Stimulated activated CD4-positive, alpha-beta T cell treated with anti-CD3 and anti-CD28 coated beads, Interleukin-12 subunit alpha, Interleukin-12 subunit beta, amount 100 ng/mL, for 24 hours (primary cell): ENCODE results near the gene CPED1.
"Not testable (repeated sequence)": the region's sequence is repeated elsewhere in the genome, so short reads cannot be mapped to it uniquely, and the experiment has no call there.

Experiments used
- DNase-seq, 2 experiments: peaks; one replicate each; pipeline ENCODE4 v3.0.0-alpha.2; 2020; ENCODE audit warnings: low read depth in 2 of 2

The CPED1 gene

DNA sequence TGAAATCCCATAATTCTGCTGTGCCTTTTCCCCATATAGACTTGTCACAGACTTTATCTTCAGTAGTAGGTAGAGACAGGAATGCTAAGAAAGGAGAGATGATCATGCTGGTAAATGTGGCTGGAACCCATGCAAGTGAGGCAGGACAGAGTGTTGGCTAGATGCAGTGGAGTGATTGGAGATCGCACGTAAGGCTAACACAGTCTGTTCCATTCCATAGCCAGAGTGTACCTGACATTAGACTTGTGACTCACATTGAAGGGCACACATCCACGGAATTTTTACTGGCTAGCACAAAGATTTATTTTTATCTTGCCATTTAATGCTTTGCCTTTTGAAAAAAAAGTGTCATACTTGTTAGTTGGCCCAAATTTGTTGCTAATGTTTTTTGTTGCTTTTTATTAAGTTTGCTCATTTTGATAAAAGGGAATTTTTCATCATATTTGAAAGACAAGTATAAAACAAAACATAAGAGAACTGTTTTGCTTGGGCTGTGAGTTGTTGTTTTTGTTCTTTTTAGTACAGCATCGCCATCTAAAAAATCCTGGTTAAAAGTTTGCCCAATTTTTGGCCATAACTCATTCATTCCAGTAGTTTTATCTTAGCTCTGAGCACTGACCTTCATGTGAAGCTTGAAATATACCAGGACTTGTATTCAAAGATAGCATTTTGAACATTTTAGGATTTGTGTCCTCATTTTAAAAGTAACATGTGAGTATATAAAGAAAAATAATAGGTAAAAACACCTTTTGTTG lies 81.0 kb downstream of the CPED1 start:
- no peak for DNase-seq

DNA sequence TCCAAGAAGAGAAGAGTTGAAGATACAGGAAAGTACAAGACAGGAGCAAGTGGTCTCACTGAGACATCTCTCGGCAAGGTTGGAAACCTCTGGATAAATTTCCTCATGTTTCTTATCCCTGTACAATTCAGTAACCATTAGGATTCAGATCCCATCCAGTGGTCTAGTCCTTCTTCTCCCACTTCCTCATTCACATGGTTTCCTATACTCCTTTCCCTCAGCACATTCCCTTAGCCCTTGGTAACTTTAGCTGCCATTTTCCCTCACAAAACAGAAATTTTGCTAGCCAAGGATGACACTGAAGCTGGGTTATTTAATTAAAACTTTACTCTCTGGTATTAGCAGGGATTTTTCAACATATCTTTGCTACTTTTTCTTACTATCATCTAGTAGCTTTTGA lies 82.6 kb downstream of the CPED1 start:
- DNase-seq: no peak

DNA sequence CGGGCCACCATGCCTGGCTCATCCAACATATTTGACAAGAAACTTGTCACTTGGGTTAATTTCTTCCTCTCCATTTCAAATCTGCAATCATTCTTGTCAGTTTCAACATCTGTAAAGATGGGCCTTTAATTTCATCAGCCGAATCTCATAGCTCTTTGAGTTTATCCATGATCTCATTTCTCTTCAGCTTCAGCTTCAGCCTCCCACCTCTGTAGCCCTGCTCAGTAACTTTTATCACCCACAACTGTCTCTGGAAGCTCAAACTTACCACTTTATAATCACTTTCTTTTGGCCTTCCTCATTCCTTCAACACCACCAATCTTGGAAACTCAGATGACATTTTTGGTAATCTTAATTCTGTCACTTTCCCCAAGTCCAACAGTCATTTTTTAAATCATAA lies 83.2 kb downstream of the CPED1 start:
- no peak for DNase-seq

DNA sequence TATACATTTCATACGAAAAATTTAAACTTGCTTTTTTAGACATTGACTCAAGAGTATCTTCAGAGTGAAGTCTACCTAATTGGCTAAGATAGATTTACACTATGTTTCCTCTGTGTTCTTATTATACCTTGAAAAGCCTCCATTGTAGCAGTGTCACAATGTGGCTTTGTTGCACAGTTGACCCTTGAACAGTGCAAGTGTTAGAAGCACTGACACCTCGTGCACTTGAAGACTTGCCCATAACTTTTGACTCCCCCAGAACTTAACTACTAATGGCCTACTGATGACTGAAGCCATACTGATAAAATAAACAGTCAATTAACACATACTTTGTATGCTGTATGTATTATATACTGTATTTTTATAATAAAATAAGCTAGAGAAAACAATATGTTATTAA lies 84.3 kb downstream of the CPED1 start:
- DNase-seq: no peak

DNA sequence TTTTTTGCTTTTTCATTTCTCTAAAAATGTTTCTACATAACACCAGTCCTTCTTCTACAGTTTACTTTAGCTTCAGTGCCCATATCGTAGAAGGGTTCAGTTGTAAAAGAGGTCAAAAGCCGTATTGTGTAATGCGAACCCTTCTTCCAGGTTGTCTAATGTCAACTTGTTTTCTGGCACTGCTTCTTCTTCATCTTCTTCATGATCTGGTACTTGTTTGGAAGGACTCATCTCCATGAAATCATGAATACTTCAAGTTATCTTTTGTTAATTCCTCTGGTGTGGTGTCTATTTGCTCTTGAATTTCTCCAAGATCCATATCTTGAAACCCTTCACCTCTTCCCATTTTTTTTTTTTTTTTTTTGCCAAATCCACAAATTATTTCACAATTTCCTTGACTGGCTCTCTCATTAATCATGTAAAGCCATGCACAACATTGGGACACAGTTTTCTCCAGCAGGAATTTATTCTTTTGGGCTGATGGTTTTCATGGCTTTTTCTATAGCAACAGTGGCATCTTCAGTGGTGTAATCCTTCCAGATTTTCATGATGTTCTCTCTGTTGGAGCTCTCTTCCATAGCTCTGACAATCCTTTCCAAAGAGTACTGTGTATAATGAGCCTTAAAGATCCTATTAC lies 85.1 kb downstream of the CPED1 start:
- DNase-seq: no peak

DNA sequence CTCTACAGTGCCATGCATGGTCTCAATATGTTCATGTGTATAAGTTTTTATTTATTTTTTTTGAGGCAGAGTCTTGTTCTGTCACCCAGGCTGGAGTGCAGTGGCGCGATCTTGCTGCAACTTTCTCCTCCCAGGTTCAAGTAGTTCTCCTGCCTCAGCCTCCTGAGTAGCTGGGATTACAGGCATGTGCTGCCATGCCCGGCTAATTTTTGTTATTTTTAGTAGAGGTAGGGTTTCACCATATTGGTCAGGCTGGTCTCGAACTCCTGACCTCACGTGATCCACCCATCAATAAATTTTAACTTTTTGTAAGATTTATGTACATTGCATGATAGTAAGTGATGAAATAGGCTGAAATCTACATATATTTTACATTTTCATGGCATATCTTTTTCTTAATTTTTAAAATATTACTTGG lies 86.9 kb downstream of the CPED1 start:
- DNase-seq: not testable (repeated sequence)

DNA sequence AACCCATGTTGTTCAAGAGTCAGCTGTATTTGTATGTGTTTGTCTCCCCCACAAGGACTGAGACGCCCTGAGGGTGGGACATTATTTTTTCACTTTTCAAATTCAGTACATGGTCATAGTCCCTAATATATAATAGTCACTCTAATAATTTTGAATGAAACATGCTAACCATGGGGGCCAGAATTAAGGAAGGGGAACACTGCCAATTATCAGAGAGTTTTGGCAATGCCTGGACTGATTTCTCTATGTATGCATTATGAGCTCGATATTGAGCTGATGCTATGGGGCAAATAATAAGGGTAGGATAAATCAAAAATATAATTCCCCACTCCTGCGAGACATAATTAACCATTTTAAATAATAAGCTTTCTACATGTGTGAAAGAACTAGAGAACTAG lies 87.4 kb downstream of the CPED1 start:
- DNase-seq: no peak

DNA sequence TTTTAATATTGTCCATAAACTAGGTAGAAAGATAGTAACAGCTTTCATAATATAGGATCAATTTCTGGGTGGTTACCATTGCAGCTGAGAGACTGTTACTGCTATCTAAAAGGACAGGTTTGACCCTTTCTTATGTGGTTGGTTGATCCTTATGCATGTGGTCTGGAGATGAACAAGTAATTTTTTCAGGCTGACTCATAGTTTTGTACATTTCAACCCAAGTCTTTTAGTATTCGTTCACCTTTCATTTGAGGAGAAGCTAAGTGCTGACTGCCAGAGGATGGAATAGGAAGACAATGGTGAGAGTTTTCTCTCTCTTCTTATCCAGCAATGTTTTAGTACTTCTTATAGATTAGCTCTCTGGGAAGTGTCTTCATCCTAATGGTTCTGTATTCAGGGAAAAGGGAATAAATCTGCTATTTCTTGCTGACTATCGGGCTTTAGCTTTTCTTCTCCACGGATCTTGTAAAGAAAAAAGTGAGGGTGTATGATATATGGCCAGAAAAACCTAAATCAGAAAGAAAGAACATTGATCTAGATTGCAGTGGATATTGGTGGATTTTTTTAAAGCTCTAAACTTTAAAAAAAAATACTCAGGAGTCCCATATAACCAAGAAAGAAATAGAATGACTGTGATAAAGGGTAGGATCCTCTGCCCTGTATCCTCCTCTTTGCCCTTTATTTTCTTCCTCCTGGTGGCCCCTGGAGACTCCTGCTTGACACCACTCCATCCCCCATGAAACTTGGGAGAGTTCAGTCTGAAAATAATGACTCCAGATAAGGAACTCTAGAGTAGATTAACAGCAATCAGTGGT lies 88.0 kb downstream of the CPED1 start:
- DNase-seq: no peak

DNA sequence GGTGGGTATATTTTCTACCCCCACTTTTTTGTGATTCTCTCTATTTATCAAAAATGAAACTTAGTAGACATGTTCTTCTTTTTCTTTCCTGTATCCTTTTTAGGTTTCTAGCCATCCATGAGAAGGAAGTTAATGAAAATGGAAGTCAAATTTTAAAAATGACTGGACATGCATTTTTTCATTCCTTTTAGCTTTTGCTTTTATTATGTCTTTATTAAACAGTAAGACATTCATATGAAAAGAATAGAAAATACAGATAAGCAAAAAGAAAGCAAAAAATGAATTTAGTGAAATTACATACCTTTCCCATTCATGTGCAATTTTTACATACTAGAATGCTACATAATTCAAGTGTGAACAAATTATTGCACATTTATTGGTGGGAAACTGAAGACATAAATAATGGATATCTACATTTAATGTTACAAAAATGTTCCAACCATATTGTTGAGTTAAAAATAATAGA lies 88.7 kb downstream of the CPED1 start:
- DNase-seq: no peak

DNA sequence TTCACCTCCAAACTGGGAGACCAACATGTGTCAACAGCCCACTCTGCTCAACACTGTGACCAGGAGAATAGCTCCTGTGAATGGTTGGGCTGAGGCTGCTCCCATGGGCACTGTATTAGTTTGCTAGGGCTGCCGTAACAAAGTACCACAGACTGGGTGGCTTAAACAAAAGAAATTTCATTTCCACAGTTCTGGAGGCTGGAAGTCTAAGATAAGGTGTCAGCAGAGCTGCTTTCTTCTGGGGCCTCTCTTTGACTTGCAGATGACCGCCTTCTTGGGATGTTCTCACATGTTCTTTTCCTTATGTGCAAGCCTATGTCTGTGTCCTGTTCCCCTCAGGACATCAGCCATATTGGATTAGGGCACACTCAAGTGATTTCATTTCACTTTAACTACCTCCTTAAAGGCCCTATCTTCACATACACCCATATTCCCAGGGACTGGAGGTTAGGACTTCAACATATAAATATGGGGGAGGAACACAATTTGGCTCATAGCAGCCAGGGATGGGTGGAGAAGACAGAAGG lies 90.3 kb downstream of the CPED1 start:
- no peak for DNase-seq

DNA sequence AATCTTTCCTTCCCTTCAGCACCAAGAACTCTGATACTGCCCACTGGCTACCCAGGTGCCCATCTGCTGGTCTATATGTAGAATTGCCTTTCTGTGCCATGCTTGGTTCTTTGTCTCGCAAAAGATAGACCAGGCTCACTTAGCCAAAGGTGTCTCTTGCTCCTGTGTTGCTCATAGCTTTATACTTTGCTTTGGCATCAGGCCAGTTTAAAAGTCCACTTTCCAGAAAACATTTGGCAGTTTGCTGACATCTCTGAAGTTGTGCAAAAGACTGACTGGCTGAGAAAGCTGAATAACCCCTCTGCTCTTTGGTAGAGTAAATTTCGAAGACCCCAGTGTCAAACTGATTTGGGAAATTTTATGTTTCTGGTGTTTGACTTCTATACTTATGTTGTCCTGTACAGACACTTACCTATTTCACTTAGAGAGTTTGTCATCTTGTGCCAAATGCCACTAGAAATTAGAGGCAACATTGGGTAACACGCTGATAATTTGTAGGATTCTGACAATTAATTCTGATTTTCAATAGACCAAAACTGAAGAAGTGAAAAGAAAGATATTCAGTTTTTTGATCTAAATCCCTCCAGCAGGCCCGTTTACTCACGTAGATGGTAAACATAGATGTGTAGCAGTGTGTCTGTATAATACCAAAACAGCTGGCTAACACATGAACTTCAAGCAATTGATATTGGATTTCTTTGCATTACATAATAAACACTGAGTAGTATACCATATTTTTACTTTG lies 91.1 kb downstream of the CPED1 start:
- no peak for DNase-seq

DNA sequence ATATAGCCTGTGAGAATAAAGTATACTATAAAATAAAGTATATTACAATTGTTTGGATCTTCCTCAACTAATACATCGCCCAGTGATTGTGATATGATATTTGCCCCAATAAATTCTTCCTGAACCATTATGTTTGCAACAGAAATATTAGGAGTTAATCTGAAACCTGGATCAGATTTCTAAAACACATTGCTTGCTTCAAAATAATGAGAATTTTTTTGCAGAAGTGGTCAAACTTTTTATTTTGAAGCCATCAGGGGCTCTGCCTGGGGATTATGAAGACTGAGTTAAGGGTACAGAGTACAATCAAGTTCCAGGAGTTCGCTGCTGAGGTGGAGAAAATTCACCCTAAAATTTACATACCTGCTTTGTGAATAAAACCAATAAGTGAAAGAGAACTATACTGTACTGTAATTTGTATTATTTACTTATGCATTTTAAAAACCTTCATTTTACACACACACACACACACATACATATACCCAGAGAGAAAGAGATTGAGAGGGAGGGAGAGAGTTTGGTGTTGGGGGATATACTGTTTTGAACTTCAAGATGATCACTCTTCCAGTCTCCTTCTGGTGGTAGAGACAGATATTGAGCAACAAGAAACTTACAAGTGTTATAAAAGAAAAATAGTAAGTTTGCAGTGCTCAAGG lies 91.9 kb downstream of the CPED1 start:
- no peak for DNase-seq

DNA sequence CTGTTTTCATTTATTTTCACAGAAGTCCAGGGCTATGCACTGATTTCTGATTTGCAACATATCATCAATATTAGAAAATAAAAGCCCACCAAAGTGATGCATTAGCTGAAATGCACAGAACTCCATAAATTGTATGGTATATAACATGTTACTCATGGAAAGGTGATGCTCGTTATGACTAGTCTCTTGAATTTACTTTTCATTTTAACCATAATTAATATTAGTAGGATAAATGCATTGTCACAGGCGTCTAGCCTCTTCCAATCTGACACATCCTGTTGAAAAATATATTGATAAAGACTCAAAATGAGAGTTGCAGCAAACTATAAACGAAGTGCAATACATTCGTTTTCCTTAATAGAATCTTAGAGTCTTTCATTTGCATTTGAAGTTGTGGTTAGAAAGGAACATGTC lies 92.4 kb downstream of the CPED1 start:
- no peak for DNase-seq

DNA sequence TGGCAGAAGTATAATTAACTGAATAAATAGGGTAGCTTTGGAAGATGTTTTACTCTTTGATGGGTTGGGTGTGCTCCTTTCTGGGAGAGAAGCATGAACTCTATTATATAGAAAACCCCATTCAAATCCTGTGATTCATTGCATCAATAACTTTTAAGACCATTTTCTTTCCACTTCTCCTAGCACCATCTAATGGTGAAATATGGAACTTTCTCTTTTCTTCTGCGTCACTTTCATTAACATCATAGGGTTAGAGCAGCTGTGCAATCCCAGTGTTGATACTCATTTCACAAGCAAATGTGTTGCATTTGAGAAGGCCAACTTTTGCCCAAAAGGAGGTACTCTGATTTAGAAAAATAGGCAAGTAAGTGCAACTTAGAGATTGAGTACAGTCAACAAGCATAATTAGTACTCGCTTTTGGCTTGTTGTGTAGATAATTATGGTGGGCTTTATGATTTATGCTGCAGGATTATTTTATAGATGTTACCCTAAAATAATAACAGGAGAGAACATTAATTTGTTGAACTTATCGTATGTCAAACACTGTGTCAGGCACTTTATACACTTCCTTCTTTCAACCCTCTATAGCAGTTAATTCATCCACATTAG lies 92.9 kb downstream of the CPED1 start:
- no peak for DNase-seq

DNA sequence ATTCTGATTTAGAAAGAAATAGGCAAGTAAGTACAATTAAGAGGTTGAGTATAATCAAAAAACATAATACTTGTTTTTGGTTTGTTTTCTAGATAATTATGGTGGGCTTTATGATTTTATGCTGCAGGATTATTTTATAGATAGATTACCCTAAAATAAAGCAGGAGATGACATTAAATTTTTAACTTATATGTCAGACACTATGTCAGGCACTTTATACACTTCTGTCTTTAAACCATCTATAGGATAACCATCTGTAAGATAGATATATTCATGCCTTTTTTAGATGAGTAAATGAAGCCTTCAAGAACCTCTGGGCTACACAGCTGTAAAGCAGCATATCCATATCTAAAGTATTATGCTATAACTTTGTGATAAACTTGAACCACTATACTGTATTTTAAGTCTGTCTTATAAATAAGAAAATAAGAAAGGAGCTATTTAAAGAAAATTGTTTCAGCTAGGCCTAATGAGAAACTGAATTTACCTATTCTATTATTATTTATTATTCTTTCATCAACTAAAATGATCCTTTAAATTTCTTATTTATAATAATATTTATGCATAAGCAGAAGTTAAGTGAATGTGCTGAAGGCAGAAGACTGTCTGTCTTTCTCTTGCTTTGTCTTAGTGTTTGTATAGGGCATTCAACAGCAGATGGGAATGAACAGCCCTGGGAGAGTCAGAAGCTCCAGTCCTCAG lies 94.0 kb downstream of the CPED1 start:
- DNase-seq: no peak

DNA sequence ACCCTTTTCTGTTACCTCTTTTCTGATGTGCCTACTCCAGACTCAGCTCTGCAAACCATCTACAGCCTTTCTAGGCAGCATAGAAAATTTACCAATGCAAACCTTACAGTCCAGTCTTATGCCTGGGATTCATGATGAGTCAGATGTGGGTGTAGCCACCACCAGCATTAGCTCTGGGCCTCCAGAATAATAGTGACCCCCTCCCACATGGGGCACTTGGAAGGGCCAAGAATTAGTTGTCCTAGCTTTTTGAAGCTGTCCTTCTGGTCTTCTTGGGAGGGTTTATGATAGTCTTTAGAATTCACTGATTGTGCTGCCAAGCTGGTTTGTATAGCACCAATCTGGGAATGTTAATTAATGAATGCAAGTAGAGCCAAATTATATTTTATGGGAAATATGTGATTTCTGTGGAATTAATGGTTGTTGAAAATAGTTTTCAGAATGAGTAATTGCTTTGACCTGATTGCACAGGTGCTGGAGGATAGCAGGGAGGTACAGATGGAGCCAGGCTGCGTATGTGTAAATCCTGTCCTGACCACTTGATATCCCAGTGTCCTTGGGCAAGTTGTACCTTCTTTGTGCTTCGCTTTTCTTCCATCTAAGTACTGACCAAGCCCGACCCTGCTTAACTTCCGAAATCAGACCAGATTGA lies 94.8 kb downstream of the CPED1 start:
- no peak for DNase-seq

DNA sequence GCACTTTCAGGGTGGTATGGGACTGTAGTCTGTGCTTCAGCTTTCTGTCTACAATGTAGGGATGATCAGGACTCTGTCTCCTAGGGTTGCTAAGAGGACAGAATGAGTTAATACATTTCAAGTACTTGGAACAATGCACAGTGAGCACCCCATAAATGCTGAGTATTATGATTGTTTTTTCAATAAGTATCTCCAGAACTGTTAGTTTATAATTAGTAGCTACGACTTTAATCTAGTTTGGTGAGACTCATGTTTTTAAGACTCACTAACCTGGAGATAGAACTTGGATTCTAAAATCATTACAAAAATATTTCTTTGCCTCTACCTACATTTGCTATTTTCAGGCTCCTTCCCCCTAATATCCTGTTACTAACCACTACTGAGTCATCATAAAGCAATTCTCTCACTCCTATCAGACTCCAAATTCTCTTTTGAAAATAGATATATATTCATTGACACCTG lies 95.3 kb downstream of the CPED1 start:
- DNase-seq: no peak

DNA sequence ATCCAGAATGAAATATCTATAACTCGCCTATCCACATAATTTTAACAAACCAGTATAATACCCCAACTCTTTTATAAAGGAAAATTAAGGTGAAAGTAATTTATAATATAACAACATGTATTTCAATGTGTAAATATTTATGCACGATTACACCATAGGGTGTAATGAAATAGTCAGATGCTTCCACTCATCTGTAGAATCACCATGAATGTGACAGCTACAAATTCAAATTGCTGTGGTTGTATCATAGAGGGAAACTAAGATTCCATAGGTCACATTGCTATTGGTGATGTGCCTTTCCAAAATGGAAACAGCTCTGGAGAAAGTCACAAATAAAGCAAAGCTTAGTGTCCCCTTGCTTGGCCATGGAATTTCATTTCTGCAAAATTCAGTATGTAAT lies 95.7 kb downstream of the CPED1 start:
- DNase-seq: no peak

DNA sequence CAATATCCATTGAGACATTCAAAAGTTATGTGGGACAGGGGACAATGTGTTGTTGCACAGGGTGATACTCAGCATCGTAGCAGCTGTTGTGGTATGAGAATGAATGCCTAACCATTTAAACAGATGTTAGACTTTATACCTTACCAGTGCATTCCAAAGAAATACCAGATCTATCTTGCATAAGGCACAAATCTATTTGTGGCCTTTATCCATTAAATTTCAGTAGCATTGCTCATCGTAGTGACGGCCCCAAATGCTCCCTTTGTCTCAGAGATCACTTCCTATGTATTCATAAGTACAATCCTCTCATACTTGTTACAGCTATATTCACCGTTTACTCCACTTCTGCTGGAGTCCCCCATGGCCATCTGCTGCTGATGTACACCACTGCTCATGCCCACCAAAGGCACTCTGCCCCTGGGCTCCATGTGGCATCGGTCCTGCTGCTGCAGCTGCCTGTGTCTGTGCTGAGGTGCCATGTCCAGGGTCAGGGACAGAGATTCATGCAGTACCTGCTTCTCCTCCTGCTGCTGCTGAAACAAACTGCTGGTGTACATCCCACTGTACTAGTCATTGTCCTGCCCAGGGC lies 96.3 kb downstream of the CPED1 start:
- DNase-seq: no peak
